Astrocyte of the spinal cord (primary cell): ENCODE results near the gene NF1.

Experiments used
- DNase-seq: peaks from one replicate; pipeline ENCODE4 v3.0.0; 2011; ENCODE audit warnings: low read depth, low spot score
- H3K4me3 ChIP-seq: 2 replicates; pipeline ENCODE4 v1.5.1; 2011; ENCODE audit warnings: low read depth, mild to moderate bottlenecking, low read length, moderate library complexity
- in situ Hi-C: cut with HindIII; loops from 2 replicates; pipeline ENCODE4 v1.10.0; 2017; ENCODE audit warnings: low sequenced_read_pairs
- TF ChIP-seq, protein P1 (sequence below): IDR thresholded peaks from 2 replicates; pipeline ENCODE4 v1.5.1; 2012; ENCODE audit warnings: low read depth, mild to moderate bottlenecking, low read length, inconsistent platforms

The NF1 gene

DNA sequence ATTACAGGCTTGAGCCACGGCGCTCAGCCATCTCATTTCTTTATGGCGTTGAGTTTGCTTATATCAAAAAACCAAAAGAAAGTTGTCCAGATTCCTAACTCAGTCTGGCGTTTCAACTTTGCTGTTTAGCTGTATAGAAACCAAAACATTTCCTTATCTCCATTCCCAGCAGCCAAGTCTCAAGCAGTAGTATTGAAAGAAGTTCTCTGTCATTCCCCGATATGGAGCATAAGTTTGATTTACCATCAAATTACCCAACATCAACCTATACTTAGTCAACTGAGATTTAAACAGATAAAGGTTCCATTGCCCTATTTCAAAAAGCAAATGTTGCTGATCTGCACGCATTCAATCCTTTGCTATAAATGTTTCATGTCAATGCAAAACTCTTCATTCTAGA is 269.2 kb downstream of the NF1 start:
- no peak overlapping the region for H3K4me3 ChIP-seq
- in situ Hi-C loops, result no loop called here
- TF ChIP-seq, protein P1, sequence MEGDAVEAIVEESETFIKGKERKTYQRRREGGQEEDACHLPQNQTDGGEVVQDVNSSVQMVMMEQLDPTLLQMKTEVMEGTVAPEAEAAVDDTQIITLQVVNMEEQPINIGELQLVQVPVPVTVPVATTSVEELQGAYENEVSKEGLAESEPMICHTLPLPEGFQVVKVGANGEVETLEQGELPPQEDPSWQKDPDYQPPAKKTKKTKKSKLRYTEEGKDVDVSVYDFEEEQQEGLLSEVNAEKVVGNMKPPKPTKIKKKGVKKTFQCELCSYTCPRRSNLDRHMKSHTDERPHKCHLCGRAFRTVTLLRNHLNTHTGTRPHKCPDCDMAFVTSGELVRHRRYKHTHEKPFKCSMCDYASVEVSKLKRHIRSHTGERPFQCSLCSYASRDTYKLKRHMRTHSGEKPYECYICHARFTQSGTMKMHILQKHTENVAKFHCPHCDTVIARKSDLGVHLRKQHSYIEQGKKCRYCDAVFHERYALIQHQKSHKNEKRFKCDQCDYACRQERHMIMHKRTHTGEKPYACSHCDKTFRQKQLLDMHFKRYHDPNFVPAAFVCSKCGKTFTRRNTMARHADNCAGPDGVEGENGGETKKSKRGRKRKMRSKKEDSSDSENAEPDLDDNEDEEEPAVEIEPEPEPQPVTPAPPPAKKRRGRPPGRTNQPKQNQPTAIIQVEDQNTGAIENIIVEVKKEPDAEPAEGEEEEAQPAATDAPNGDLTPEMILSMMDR, result no peak
- no peak for DNase-seq

DNA sequence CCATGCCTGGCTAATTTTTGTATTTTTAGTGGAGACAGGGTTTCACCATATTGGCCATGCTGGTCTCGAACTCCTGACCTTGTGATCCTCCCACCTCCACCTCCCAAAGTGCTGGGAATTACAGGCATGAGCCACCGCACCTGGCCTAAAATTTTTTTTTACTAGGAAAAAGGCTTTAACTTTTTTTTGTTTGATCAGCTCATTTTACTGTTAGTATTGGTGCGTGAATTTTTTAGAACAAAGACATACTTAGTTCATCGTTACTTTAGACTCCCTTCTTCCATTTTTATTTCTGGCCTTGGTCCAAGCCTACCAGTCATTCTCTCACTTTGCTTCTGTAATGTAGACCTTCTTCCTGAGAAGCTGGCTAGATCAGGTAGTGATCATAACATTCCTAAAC is 271.3 kb downstream of the NF1 start:
- H3K4me3 ChIP-seq, result no peak overlapping the region
- DNase-seq, result no peak
- TF ChIP-seq, protein P1, result no peak
- in situ Hi-C loops, result no loop called here

DNA sequence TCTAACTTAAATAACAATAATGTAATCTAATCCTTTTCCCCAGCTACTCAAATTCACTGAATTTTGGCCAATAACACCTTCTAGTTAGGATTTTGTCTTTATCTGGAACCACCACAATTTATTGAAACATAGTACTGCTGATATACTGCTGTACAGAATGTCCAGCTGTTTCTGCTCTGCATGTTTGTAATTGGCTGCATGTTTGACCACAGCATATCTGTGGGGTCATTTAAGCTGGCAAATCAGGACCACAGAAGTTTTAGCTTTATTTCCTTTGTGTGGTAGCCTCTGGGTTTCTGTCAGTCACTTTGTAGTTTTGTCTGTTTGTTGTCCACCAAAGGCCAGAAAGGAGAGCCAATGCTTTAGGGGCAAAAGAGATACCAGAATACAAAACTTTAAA is 274.5 kb downstream of the NF1 start:
- in situ Hi-C loops, result no loop called here
- peak; percentile 57 for DNase-seq
- no peak overlapping the region for H3K4me3 ChIP-seq
- TF ChIP-seq, protein P1, result no peak

DNA sequence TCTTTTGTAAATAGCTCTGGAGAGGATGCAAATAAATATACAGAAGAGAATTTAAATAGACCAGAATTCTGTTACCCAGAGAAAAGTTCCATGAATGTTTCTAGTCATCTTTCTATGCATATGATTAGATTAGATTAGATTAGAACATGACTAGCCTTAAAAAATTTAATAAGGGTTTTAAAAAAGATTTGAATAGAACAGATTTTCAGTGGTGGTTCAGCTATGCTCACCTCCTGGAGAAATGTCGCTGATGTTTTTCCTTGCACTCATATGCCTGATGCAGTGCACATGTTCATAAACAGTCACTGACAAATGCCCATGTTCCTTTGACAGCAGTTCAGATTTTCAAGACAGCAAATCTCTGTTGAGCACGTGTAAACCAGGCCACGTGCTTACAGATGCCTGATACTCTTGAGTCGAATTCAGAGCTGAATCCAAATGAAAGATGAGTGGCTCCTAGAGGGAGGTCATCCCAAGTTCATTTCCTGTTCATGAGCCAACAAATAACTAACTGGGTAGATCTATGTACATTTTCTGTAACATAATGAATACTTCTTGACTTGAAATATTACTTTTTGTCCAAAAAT is 276.8 kb downstream of the NF1 start:
- DNase-seq, result peak; percentile 56
- no peak overlapping the region for H3K4me3 ChIP-seq
- TF ChIP-seq, protein P1, result no peak
- in situ Hi-C loops, result no loop called here

DNA sequence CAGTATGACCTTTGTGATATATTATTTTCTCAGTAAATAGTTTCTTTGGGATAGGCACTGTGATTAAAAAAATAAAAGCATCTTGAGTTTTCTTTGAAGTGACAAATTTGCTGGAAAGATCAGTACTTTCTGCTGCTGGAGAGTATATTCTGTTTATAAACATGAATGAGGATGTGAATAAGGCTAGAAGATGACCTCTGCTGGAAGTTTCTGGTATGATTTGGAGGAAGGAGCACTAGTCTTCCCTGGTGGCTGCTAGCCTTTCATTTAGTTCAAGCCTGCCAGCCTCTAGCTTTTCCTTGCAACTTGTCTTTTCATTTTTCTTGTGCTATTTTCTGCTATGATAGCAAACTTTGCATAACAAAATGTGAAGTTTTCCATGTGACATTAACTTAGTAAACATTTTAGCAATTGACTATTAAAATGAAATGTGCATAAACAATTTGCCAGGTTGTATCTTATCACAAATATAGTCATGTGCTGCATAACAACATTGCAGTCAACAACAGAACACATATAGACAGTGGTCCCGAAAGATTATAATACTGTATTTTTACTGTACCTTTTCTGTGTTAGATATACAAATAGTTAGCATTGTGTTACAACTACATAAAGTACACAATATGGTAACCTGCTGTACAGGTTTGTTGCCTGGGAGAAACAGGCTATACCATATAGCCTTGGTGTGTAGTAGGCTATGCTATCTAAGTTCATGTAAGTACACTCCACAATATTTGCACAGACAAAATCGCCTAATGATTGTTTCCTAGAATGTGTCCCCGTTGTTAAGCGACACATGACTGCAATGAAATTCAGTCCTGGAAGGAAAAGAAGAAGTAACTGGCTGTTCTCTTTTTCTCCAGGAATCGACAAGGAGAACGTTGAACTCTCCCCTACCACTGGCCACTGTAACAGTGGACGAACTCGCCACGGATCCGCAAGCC is 278.6 kb downstream of the NF1 start:
- no peak overlapping the region for H3K4me3 ChIP-seq
- in situ Hi-C loops, result no loop called here
- TF ChIP-seq, protein P1, result peak; percentile 66
- DNase-seq, result peak; percentile 71

DNA sequence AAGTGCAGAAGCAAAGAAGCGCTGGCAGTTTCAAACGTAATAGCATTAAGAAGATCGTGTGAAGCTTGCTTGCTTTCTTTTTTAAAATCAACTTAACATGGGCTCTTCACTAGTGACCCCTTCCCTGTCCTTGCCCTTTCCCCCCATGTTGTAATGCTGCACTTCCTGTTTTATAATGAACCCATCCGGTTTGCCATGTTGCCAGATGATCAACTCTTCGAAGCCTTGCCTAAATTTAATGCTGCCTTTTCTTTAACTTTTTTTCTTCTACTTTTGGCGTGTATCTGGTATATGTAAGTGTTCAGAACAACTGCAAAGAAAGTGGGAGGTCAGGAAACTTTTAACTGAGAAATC is 279.3 kb downstream of the NF1 start:
- TF ChIP-seq, protein P1, result no peak
- in situ Hi-C loops, result no loop called here
- H3K4me3 ChIP-seq, result no peak overlapping the region
- no peak for DNase-seq
